PC-9 (cell line): ENCODE data around the gene KIFC3. TPM values are rescaled to one million over a fixed set of nuclear protein-coding genes. Genes with fewer than 3 reads are reported as not detected.

Source experiments
- BruUV-seq: library from RNA; stranded (reverse); fragments of 400-500 nt; replicated peaks from 2 replicates; lab custom pipeline; 2021; lab: Mats Ljungman, UMichigan
- CTCF ChIA-PET: fragments of 300-600 bp; sonication (Branson Sonifier 250); formaldehyde crosslinking; loops from one replicate; lab custom pipeline; 2022; ENCODE audit warnings: antibody characterized with exemption; lab: Charles Lee
- POLR2A ChIA-PET: fragments of 300-600 bp; sonication (Branson Sonifier 250); formaldehyde crosslinking; loops from one replicate; lab custom pipeline; 2022; ENCODE audit warnings: antibody characterized with exemption; ENCODE audit not compliant: unreplicated experiment; lab: Charles Lee
- DNase-seq, 2 experiments: peaks; one replicate each; pipeline versions ENCODE4 v3.0.0 to v3.0.0-alpha.2; 2015 to 2022; ENCODE audit warnings: mixed read lengths in 1 of 2
- H2AFZ ChIP-seq: fragments of 200-600 bp; sonication (generic); 2 replicates; pipeline ENCODE4 v1.8.1; 2017; ENCODE audit warnings: antibody characterized with exemption
- H3F3A ChIP-seq: fragments of 200-600 bp; sonication (generic); 2 replicates; pipeline ENCODE4 v1.8.1; 2017; ENCODE audit warnings: antibody characterized with exemption, mild to moderate bottlenecking, low read depth; ENCODE audit not compliant: insufficient read depth
- H3K27ac ChIP-seq: fragments of 200-600 bp; sonication (generic); 2 replicates; pipeline ENCODE4 v1.6.1; 2016; ENCODE audit warnings: mixed run types
- H3K27me3 ChIP-seq: fragments of 200-600 bp; sonication (generic); 2 replicates; pipeline ENCODE4 v1.6.1; 2016; ENCODE audit warnings: low read depth, mixed run types; ENCODE audit not compliant: insufficient read depth
- H3K36me3 ChIP-seq: fragments of 200-600 bp; sonication (generic); 2 replicates; pipeline ENCODE4 v1.6.1; 2016; ENCODE audit warnings: low read depth, mixed run types
- H3K4me1 ChIP-seq: fragments of 200-600 bp; sonication (generic); replicated peaks from 2 replicates; pipeline ENCODE4 v1.6.1; 2016; ENCODE audit warnings: mixed run types; ENCODE audit not compliant: insufficient read depth
- H3K4me2 ChIP-seq: fragments of 200-600 bp; sonication (generic); 2 replicates; pipeline ENCODE4 v1.6.1; 2017; ENCODE audit warnings: mixed run types
- H3K4me3 ChIP-seq: fragments of 200-600 bp; sonication (generic); 2 replicates; pipeline ENCODE4 v1.6.1; 2016; ENCODE audit warnings: mixed run types
- H3K79me2 ChIP-seq: fragments of 200-600 bp; sonication (generic); 2 replicates; pipeline ENCODE4 v1.6.1; 2017; ENCODE audit warnings: low read depth, mixed run types
- H3K9me2 ChIP-seq: fragments of 200-600 bp; sonication (generic); 2 replicates; pipeline ENCODE4 v1.8.1; 2017; ENCODE audit warnings: mild to moderate bottlenecking; ENCODE audit not compliant: insufficient read depth
- H3K9me3 ChIP-seq: fragments of 200-600 bp; sonication (generic); 2 replicates; pipeline ENCODE4 v1.8.1; 2016; ENCODE audit warnings: low read depth; ENCODE audit not compliant: insufficient read depth
- H4K20me1 ChIP-seq: fragments of 200-600 bp; sonication (generic); 2 replicates; pipeline ENCODE4 v1.8.1; 2017; ENCODE audit not compliant: insufficient read depth
- CTCF ChIP-seq: fragments of 200-600 bp; sonication (generic); conservative IDR thresholded peaks from 2 replicates; pipeline ENCODE4 v1.6.1; 2017; ENCODE audit warnings: mixed run types, antibody characterized with exemption, mild to moderate bottlenecking, moderate library complexity
- EZH2 ChIP-seq: fragments of 200-600 bp; sonication (generic); IDR thresholded peaks from 2 replicates; pipeline ENCODE4 v1.8.0; 2017; ENCODE audit warnings: antibody characterized with exemption, low read depth
- intact Hi-C: fragments of 100-400 bp; cut with micrococcal nuclease; formaldehyde crosslinking; loops from one replicate; pipeline ENCODE4 v1.10.0; 2022; ENCODE audit not compliant: unreplicated experiment
- total RNA-seq: library from RNA; stranded (reverse); gene quantifications from 2 replicates; pipeline ENCODE4 v1.2.3, GENCODE V29; 2021

Gene KIFC3
- total RNA-seq, 1 experiment from 2014 or later = 52.5 TPM

GRCh38 chr16:57742543-57742942, 59.7 kb downstream of the KIFC3 start:
- no peak overlapping the region for H3K27ac ChIP-seq
- H3K4me3 ChIP-seq = no peak overlapping the region
- ChIA-PET CTCF (no interaction called here), POLR2A (no interaction called here)
- H4K20me1 ChIP-seq = no peaks in the 10 kb centered on the region
- BruUV-seq = no TSS peak
- no peaks in the 10 kb centered on the region for H3K27me3 ChIP-seq
- H3F3A ChIP-seq = peaks cover 4% of the 10 kb centered on the region; the same call in 1 of the 2 replicates
- TF ChIP-seq CTCF = no peak
- no peak for TF ChIP-seq EZH2
- peaks cover under 1% of the 10 kb centered on the region; the same call in 1 of the 2 replicates for H3K4me1 ChIP-seq
- H3K4me2 ChIP-seq = no peak overlapping the region
- H3K9me3 ChIP-seq = no peaks in the 10 kb centered on the region
- H2AFZ ChIP-seq = no peak overlapping the region
- DNase-seq = no peak
- no peaks in the 10 kb centered on the region; the same call in 1 of the 2 replicates for H3K36me3 ChIP-seq
- intact Hi-C loops = no loop called here
- H3K9me2 ChIP-seq = no peaks in the 10 kb centered on the region
- H3K79me2 ChIP-seq = no peaks in the 10 kb centered on the region

DNA sequence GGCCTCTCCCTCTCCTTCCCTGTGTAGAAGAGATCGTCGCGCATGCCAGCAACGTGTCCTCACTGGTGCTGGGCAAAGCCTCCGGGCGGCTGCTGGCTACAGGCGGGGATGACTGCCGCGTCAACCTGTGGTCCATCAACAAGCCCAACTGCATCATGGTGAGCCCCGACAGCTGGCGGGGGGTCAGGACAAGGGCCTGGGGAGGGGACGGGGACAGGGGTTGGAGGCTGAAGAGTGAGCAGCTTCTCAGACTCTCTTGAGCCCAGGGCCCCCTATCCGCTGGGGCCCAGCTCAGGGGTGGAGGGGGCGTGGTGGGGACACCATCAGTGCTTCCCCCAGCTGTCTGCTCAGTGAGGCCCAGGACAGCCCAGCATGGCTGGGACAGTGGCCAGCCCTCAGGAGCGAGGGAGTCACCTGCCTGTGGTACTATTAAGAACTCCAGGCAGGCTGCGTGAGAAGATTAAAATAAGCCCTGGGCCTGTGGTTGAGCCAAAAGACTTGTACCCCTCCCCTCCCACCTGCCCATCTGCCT, 60.6 kb downstream of the KIFC3 start:
- CTCF ChIA-PET = interaction anchor here (0.6 kb wide), 1 partner anchor 143 kb away, joined by 11 read pairs; no protein-coding TSS in a partner anchor
- POLR2A ChIA-PET = no interaction called here
- H3K4me1 ChIP-seq = peaks cover 8% of the 10 kb centered on the region
- H3K4me3 ChIP-seq = no peak overlapping the region
- H4K20me1 ChIP-seq = no peaks in the 10 kb centered on the region
- no peak for DNase-seq
- peaks cover 12% of the 10 kb centered on the region; the same call in 1 of the 2 replicates for H3F3A ChIP-seq
- no peaks in the 10 kb centered on the region; the same call in 1 of the 2 replicates for H3K36me3 ChIP-seq
- no peak overlapping the region for H3K4me2 ChIP-seq
- no peaks in the 10 kb centered on the region for H3K27me3 ChIP-seq
- intact Hi-C loops = no loop called here
- BruUV-seq = no TSS peak
- TF ChIP-seq EZH2 (no peak), CTCF (no peak)
- H3K27ac ChIP-seq = no peak overlapping the region
- H3K9me2 ChIP-seq = no peaks in the 10 kb centered on the region
- no peaks in the 10 kb centered on the region for H3K9me3 ChIP-seq
- no peaks in the 10 kb centered on the region for H3K79me2 ChIP-seq
- no peak overlapping the region for H2AFZ ChIP-seq

- Histone ChIP-seq H3K4me3 (no peak overlapping the region), H3K9me2 (no peaks in the 10 kb centered on the region), H4K20me1 (no peaks in the 10 kb centered on the region), H3K4me2 (no peak overlapping the region), H3K79me2 (no peaks in the 10 kb centered on the region), H3K27ac (no peak overlapping the region), H3F3A (peaks cover 22% of the 10 kb centered on the region; the same call in 1 of the 2 replicates), H3K9me3 (no peaks in the 10 kb centered on the region), H3K27me3 (no peaks in the 10 kb centered on the region), H3K4me1 (peaks cover 11% of the 10 kb centered on the region), H3K36me3 (no peaks in the 10 kb centered on the region; the same call in 1 of the 2 replicates), H2AFZ (no peak overlapping the region)
- TF ChIP-seq EZH2 (no peak), CTCF (no peak)
- intact Hi-C loops = no loop called here
- CTCF ChIA-PET = no interaction called here
- POLR2A ChIA-PET = no interaction called here
- DNase-seq = no peak
- BruUV-seq = no TSS peak
Measured at GRCh38 chr16:57740423-57741071, 61.7 kb downstream of the KIFC3 start.
